MG63 (cell line): ENCODE results near the gene DLL3. TPM values are rescaled to one million over a fixed set of nuclear protein-coding genes. Genes with fewer than 3 reads are reported as not detected.

Experiments used
- total RNA-seq: library from RNA; depleted of rRNA; stranded (reverse); fragments of >200 nt; shearing (Covaris generic); gene quantifications from 2 replicates; pipeline ENCODE4 v1.2.3, GENCODE V29; 2014; ENCODE audit warnings: low replicate concordance; rRNA removed

Gene DLL3
- total RNA-seq, 1 experiment from 2014 or later = 5.6 TPM

Other genes with a start within 250 kb of the DLL3 start
- not detected in 2 replicates for gene IFNL2, start 230.6 kb upstream of the DLL3 start, total RNA-seq
- not detected in 2 replicates for gene IFNL1, start 202.5 kb upstream of the DLL3 start, total RNA-seq
- gene LRFN1, start 178.1 kb upstream of the DLL3 start, total RNA-seq = 0.07 and 0.23 TPM in 2 replicates
- gene GMFG, start 162.9 kb upstream of the DLL3 start, total RNA-seq = not detected in 2 replicates
- gene SAMD4B, start 156.5 kb upstream of the DLL3 start, total RNA-seq = 27.5 and 37.0 TPM in 2 replicates
- 62.0 and 62.4 TPM in 2 replicates for gene PAF1, start 107.8 kb upstream of the DLL3 start, total RNA-seq
- gene MED29, start 107.6 kb upstream of the DLL3 start, total RNA-seq = 18.1 and 26.5 TPM in 2 replicates
- gene ZFP36, start 92.1 kb upstream of the DLL3 start, total RNA-seq = 0.66 and 1.4 TPM in 2 replicates
- 3.0 and 12.4 TPM in 2 replicates for gene PLEKHG2, start 86.3 kb upstream of the DLL3 start, total RNA-seq
- 95.9 and 97.8 TPM in 2 replicates for gene RPS16, start 63.0 kb upstream of the DLL3 start, total RNA-seq
- gene SUPT5H, start 53.4 kb upstream of the DLL3 start, total RNA-seq = 55.9 and 102 TPM in 2 replicates
- gene TIMM50, start 18.1 kb upstream of the DLL3 start, total RNA-seq = 166 and 218 TPM in 2 replicates
- gene SELENOV, start 16.2 kb downstream of the DLL3 start, total RNA-seq = not detected in 2 replicates
- gene EID2B, start 33.9 kb downstream of the DLL3 start, total RNA-seq = 4.0 and 5.5 TPM in 2 replicates
- 15.3 and 17.5 TPM in 2 replicates for gene EID2, start 41.2 kb downstream of the DLL3 start, total RNA-seq
- gene LGALS13, start 103.6 kb downstream of the DLL3 start, total RNA-seq = not detected in 2 replicates
- not detected in 2 replicates for gene LGALS16, start 157.0 kb downstream of the DLL3 start, total RNA-seq
- gene LGALS14, start 205.5 kb downstream of the DLL3 start, total RNA-seq = not detected in 2 replicates
- gene CLC, start 239.1 kb downstream of the DLL3 start, total RNA-seq = not detected in 2 replicates